Measurements from ENCODE around the gene ATP8A2. TPM values are rescaled to one million over a fixed set of nuclear protein-coding genes. Genes with fewer than 3 reads are reported as not detected.

The ATP8A2 gene
- total and polyA plus RNA-seq, 7 donors: under 0.01 to 2.2 (median 1.2) TPM; not detected in 1

GRCh38 chr13:25843692-25844091 is 471.9 kb downstream of the ATP8A2 start:
- no peak for DNase-seq
- intact Hi-C loops (cut with DNase I): no loop called here
- Histone ChIP-seq H3K4me1 (no peaks in the 10 kb centered on the region), H3K27ac (no peak overlapping the region), H3K36me3 (no peaks in the 10 kb centered on the region), H3K9me3 (no peaks in the 10 kb centered on the region), H3K4me3 (no peak overlapping the region), H3K27me3 (no peaks in the 10 kb centered on the region)
- TF ChIP-seq POLR2A (IDR thresholded peaks at IDR 0.05) (no peak), EP300 (IDR thresholded peaks at IDR 0.05) (no peak), CTCF (IDR thresholded peaks at IDR 0.05) (no peak), POLR2AphosphoS5 (IDR thresholded peaks at IDR 0.05) (no peak)
- 87% methylated on average over 4 of the region's 4 CpGs for WGBS, 2 donors

- Histone ChIP-seq H3K4me1 (no peaks in the 10 kb centered on the region), H3K4me3 (no peak overlapping the region), H3K36me3 (no peaks in the 10 kb centered on the region), H3K27me3 (no peaks in the 10 kb centered on the region), H3K27ac (no peak overlapping the region), H3K9me3 (no peaks in the 10 kb centered on the region)
- no peak for TF ChIP-seq CTCF (IDR thresholded peaks at IDR 0.05)
- no peak for DNase-seq
- intact Hi-C loops (cut with DNase I): no loop called here
- 85 to 87% methylated on average over 7 of the region's 7 CpGs for WGBS, 2 donors
Observed at GRCh38 chr13:25844559-25845434, 473.0 kb downstream of the ATP8A2 start.

- no peak for TF ChIP-seq CTCF (IDR thresholded peaks at IDR 0.05)
- no peak for TF ChIP-seq POLR2AphosphoS5 (IDR thresholded peaks at IDR 0.05)
- TF ChIP-seq EP300 (IDR thresholded peaks at IDR 0.05): no peak
- TF ChIP-seq POLR2A (IDR thresholded peaks at IDR 0.05): no peak
- Histone ChIP-seq H3K27ac (no peak overlapping the region), H3K4me3 (no peak overlapping the region), H3K4me1 (no peaks in the 10 kb centered on the region), H3K9me3 (no peaks in the 10 kb centered on the region), H3K27me3 (no peaks in the 10 kb centered on the region), H3K36me3 (no peaks in the 10 kb centered on the region)
- intact Hi-C loops (cut with DNase I): no loop called here
- WGBS, 2 donors: 88 to 91% methylated on average over 4 of the region's 4 CpGs
- no peak for DNase-seq
Observed at GRCh38 chr13:25846222-25846984, 474.6 kb downstream of the ATP8A2 start.

DNA sequence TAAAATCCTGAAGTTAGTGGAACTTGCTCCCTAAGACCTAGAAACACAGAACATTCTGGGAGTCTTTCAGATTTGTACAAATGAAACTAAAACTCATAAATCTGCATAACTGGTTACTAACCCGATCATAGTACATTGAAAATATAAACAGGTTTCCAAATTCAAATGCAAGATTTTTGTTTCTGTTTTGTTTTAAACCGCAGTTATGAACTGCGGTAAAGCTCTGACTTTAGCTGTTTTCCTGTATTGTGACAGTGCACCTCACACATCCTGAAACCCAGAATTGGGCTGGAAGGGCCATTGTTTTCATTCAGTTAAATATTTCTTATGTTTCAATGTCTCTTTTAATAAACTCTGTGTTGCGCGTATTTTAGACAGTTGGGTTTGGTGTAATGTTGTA is 475.4 kb downstream of the ATP8A2 start:
- 62 to 78% methylated on average over 5 of the region's 5 CpGs for WGBS, 2 donors
- DNase-seq: no peak
- intact Hi-C loops (cut with DNase I): no loop called here
- H3K9me3 ChIP-seq: no peaks in the 10 kb centered on the region
- H3K27ac ChIP-seq: no peak overlapping the region
- H3K4me3 ChIP-seq: no peak overlapping the region
- H3K4me1 ChIP-seq: no peaks in the 10 kb centered on the region
- no peaks in the 10 kb centered on the region for H3K36me3 ChIP-seq
- TF ChIP-seq POLR2AphosphoS5 (IDR thresholded peaks at IDR 0.05): no peak
- H3K27me3 ChIP-seq: no peaks in the 10 kb centered on the region
